ENCODE data around the gene DBN1.
A peak's percentile ranks its signal among the peaks of the same experiment; 100 is the strongest.

The DBN1 gene

DNA sequence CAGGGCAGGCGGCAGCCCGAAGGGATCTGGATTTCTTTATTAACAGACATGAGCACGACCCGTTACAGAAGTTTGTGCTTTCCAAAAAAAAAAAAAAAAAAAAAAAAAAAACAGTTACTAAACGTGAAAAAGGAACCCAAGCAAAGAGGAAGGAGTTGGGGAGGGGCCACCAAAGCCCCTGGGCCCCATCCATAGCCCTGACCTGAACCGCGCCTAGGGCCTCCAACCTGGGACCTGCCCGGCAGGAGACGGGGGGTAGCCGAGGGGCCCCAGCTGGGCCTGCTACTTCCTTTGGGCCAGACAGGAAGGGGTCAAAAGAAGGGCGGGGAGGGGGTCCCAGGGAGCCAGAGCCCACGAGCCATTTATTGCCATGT, 16.9 kb downstream of the DBN1 start:
- peaks cover 20% of the 10 kb centered on the region for H3K4me1 ChIP-seq (ENCODE audit: control insufficient read depth, insufficient read depth, low read length, poor library complexity, severe bottlenecking)
- H3K27ac ChIP-seq (ENCODE audit: insufficient read depth, low read length, poor library complexity, severe bottlenecking) = no peak overlapping the region
- no peaks in the 10 kb centered on the region for H3K36me3 ChIP-seq (ENCODE audit: control insufficient read depth, insufficient read depth, low read length)
- DNase-seq = no peak
- no peaks in the 10 kb centered on the region for H3K27me3 ChIP-seq (replicated peaks; ENCODE audit: control insufficient read depth, insufficient read depth, low read length, poor library complexity, severe bottlenecking)
- no peaks in the 10 kb centered on the region for H3K9me3 ChIP-seq (ENCODE audit: control insufficient read depth, low read length)
- H3K4me3 ChIP-seq (ENCODE audit: insufficient read depth, low read depth, low read length, poor library complexity, severe bottlenecking) = no peak overlapping the region

DNA sequence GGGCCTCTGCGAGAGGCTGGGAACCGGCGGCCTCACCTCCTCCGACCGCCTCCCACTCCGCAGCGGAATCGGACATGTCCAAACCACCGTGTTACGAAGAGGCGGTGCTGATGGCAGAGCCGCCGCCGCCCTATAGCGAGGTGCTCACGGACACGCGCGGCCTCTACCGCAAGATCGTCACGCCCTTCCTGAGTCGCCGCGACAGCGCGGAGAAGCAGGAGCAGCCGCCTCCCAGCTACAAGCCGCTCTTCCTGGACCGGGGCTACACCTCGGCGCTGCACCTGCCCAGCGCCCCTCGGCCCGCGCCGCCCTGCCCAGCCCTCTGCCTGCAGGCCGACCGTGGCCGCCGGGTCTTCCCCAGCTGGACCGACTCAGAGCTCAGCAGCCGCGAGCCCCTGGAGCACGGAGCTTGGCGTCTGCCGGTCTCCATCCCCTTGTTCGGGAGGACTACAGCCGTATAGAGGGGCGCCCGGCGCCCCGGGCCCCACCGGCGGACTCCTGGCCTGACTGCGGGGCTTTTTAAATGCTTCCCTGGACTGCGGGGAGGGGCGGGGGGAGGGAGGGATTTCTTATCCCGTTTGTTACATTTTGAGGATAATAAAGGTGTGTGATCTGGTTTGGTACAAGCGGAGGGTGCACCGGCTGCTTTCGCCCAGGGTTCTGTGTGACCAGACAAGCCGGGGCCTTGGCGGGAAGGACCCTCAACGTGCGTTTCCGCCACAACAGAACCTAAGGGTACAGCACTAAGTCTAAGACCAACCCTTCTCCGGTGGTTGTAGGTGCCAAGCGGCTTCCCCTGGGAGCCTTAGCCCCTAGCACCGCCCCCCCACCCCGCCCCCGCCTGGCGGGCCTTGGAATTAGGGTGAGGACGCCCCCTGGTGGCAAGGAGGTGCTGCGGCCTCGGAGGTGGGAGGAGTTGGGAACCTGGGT, 17.5 kb downstream of the DBN1 start:
- peak; percentile 87 to 93 (median 92) for DNase-seq
- Histone ChIP-seq H3K4me3 (ENCODE audit: insufficient read depth, low read depth, low read length, poor library complexity, severe bottlenecking) (peak overlapping the region; percentile 68), H3K36me3 (ENCODE audit: control insufficient read depth, insufficient read depth, low read length) (no peaks in the 10 kb centered on the region), H3K4me1 (ENCODE audit: control insufficient read depth, insufficient read depth, low read length, poor library complexity, severe bottlenecking) (peaks cover 20% of the 10 kb centered on the region), H3K27me3 (replicated peaks; ENCODE audit: control insufficient read depth, insufficient read depth, low read length, poor library complexity, severe bottlenecking) (no peaks in the 10 kb centered on the region), H3K9me3 (ENCODE audit: control insufficient read depth, low read length) (no peaks in the 10 kb centered on the region), H3K27ac (ENCODE audit: insufficient read depth, low read length, poor library complexity, severe bottlenecking) (peak overlapping the region; percentile 93)

DNA sequence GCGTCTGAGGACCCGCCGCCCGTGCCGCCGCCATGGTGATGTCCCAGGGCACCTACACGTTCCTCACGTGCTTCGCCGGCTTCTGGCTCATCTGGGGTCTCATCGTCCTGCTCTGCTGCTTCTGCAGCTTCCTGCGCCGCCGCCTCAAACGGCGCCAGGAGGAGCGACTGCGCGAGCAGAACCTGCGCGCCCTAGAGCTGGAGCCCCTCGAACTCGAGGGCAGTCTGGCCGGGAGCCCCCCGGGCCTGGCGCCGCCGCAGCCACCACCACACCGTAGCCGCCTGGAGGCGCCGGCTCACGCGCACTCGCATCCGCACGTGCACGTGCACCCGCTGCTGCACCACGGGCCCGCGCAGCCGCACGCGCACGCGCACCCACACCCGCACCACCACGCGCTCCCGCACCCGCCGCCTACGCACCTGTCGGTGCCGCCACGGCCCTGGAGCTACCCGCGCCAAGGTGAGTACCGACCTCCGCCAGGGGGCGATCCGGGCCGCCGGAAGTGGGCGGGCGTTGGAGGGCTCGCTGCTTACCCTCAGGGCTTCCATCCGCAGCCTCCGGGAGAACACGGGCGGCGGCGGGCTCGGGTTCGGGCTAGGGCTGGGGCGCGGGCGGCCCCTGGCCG, 18.3 kb downstream of the DBN1 start:
- H3K27me3 ChIP-seq (replicated peaks; ENCODE audit: control insufficient read depth, insufficient read depth, low read length, poor library complexity, severe bottlenecking) = no peaks in the 10 kb centered on the region
- H3K27ac ChIP-seq (ENCODE audit: insufficient read depth, low read length, poor library complexity, severe bottlenecking) = peak overlapping the region; percentile 93
- peaks cover 20% of the 10 kb centered on the region for H3K4me1 ChIP-seq (ENCODE audit: control insufficient read depth, insufficient read depth, low read length, poor library complexity, severe bottlenecking)
- H3K4me3 ChIP-seq (ENCODE audit: insufficient read depth, low read depth, low read length, poor library complexity, severe bottlenecking) = peak overlapping the region; percentile 68
- peak; percentile 87 to 88 (median 88) for DNase-seq
- H3K36me3 ChIP-seq (ENCODE audit: control insufficient read depth, insufficient read depth, low read length) = no peaks in the 10 kb centered on the region
- no peaks in the 10 kb centered on the region for H3K9me3 ChIP-seq (ENCODE audit: control insufficient read depth, low read length)

DNA sequence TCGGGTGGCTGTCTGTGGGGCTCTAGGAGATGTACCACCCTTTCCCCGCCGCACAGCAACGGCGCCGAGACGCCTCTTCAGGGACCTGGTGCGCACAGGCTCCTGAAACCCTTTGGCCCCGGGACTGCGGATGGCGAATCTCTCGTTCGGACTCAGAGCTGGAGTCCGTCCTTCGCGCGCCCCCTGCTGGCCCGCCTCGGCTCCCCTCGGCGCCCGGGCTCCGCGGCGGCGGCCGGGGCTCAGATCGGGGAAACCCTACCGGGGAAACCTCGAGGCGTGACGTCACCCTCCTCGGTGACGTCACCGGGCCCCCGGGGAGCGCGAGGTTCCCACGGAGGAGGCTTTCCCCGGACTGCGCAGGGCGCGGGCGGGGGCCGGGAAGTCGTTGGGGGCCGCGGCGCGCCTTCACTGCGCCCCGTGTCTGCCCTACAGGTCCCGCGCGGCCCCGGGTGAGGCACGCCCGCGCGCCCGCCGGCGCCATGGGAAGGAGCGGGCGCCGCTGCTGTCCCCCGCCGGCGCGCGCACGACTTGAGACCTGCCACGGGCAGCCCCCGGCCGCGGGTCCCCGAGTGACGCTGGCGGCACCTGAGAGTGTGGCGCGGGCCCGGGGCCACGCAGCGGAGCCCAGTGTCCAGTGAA, 18.9 kb downstream of the DBN1 start:
- Histone ChIP-seq H3K36me3 (ENCODE audit: control insufficient read depth, insufficient read depth, low read length) (no peaks in the 10 kb centered on the region), H3K4me1 (ENCODE audit: control insufficient read depth, insufficient read depth, low read length, poor library complexity, severe bottlenecking) (peaks cover 20% of the 10 kb centered on the region), H3K27ac (ENCODE audit: insufficient read depth, low read length, poor library complexity, severe bottlenecking) (peak overlapping the region; percentile 93), H3K27me3 (replicated peaks; ENCODE audit: control insufficient read depth, insufficient read depth, low read length, poor library complexity, severe bottlenecking) (no peaks in the 10 kb centered on the region), H3K9me3 (ENCODE audit: control insufficient read depth, low read length) (no peaks in the 10 kb centered on the region), H3K4me3 (ENCODE audit: insufficient read depth, low read depth, low read length, poor library complexity, severe bottlenecking) (peak overlapping the region; percentile 68)
- DNase-seq = peak; percentile 94 to 98 (median 94)

DNA sequence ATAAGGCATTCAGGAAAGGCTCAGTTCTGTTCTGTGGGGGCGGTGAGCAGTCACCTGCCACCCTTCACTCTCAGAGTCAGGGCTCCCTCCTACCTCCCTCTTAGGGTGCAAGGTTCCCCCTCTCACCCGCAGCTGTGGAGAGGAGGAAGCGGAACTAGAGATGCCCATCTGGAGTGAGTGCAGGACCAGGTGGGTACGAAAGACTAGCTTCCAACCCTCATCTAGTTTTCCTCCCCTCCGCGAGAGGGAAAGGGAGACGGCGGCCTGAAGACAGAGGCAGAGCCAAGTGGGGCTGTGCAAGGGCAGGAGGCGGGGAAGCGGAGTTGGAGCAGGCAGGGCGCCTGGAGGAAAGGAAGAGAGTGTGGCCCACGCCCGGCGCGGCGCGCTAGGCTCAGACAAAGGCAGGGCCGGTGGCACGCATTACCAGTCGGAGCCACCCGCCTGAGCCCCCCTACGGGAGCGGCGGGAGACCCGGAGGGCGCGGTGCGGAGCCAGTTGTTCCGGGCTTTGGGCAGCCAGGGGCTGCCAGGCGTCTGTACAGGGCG, 19.5 kb downstream of the DBN1 start:
- Histone ChIP-seq H3K4me1 (ENCODE audit: control insufficient read depth, insufficient read depth, low read length, poor library complexity, severe bottlenecking) (peaks cover 20% of the 10 kb centered on the region), H3K36me3 (ENCODE audit: control insufficient read depth, insufficient read depth, low read length) (no peaks in the 10 kb centered on the region), H3K9me3 (ENCODE audit: control insufficient read depth, low read length) (no peaks in the 10 kb centered on the region), H3K4me3 (ENCODE audit: insufficient read depth, low read depth, low read length, poor library complexity, severe bottlenecking) (peak overlapping the region; percentile 44), H3K27ac (ENCODE audit: insufficient read depth, low read length, poor library complexity, severe bottlenecking) (peak overlapping the region; percentile 93), H3K27me3 (replicated peaks; ENCODE audit: control insufficient read depth, insufficient read depth, low read length, poor library complexity, severe bottlenecking) (no peaks in the 10 kb centered on the region)
- no peak for DNase-seq

DNA sequence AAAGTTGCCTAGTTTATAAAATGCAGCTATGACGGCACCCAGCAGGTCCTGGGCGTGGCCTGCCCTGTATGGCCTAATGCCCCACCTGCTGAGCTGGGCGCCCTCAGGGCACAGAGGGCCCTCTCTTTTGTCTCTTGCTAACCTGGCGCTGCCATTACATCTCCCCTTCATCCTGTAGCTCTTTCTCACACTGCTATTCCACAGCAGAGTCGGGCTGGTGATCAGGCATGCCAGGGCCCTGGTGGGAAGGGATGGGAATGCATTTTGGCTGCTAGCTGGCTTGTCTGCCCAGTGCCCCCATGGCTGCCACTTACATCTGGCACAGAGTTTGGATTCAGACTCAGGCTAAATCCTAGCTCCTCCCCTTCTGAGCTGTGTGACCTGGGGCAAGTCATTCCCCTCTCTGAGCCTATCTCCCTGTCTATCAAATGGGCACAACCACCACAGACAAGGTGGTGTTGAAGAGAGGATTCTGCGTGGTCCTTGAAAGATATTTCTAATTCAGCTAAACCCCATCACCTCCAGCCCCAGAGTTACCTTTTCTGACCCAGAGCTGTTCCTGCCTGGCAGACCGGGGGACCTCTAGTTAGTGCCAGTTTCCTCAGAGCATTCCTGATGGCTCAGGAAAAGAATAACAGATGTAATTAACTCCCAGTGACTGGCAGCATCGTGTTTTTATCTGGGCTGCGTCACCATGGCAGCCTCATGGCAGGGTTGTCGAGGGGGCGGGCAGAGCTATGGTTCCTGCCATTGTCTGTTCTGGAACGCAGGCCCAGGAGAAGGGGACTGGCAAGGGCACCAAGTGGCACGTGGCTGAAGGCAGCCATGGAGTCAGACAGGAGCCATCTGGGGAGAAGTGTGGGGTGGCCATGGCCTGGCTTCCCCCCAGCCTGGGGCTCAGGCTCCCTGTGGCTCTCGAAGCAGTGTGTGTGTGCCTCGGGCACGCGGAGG, 20.5 kb downstream of the DBN1 start:
- H3K36me3 ChIP-seq (ENCODE audit: control insufficient read depth, insufficient read depth, low read length) = no peaks in the 10 kb centered on the region
- DNase-seq = no peak
- H3K4me3 ChIP-seq (ENCODE audit: insufficient read depth, low read depth, low read length, poor library complexity, severe bottlenecking) = no peak overlapping the region
- H3K9me3 ChIP-seq (ENCODE audit: control insufficient read depth, low read length) = no peaks in the 10 kb centered on the region
- H3K4me1 ChIP-seq (ENCODE audit: control insufficient read depth, insufficient read depth, low read length, poor library complexity, severe bottlenecking) = peaks cover 28% of the 10 kb centered on the region
- no peak overlapping the region for H3K27ac ChIP-seq (ENCODE audit: insufficient read depth, low read length, poor library complexity, severe bottlenecking)
- no peaks in the 10 kb centered on the region for H3K27me3 ChIP-seq (replicated peaks; ENCODE audit: control insufficient read depth, insufficient read depth, low read length, poor library complexity, severe bottlenecking)

DNA sequence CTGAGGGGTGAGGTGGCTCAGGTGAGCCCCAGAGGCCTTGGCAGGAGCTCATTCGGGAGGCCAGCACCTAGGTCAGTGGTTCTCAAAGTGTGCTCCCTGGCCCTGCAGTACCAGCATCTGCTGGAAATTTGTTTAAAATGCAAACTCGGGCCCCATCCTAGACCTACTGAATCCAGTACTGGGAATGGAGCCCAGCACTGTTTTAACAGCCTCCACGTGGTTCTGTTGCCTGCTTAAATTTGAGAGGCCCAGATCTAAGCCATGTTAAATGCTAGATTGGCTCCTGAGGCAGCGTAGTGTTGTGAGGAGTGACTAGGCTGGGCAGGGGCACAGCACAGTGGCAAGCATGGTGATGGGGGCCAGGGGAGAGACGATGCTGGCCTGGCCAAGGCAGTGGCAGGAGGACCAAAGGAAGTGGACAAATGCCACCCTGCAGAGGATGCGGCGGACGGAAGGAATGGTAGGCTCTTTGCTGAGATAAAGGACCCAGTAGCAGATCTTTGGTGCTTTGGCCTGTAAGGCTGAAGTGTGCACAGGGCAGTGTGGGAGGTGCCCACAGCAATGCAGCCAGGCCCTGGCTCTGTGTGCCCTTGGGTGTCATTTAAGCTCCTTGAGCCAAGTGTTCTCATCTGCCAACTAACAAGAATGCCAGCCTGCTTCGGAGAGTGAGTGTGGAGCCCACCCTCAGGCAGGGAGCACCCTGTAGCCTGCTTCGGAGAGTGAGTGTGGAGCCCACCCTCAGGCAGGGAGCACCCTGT, 22.6 kb downstream of the DBN1 start:
- Histone ChIP-seq H3K4me1 (ENCODE audit: control insufficient read depth, insufficient read depth, low read length, poor library complexity, severe bottlenecking) (peaks cover 35% of the 10 kb centered on the region), H3K36me3 (ENCODE audit: control insufficient read depth, insufficient read depth, low read length) (no peaks in the 10 kb centered on the region), H3K27ac (ENCODE audit: insufficient read depth, low read length, poor library complexity, severe bottlenecking) (no peak overlapping the region), H3K27me3 (replicated peaks; ENCODE audit: control insufficient read depth, insufficient read depth, low read length, poor library complexity, severe bottlenecking) (no peaks in the 10 kb centered on the region), H3K9me3 (ENCODE audit: control insufficient read depth, low read length) (no peaks in the 10 kb centered on the region), H3K4me3 (ENCODE audit: insufficient read depth, low read depth, low read length, poor library complexity, severe bottlenecking) (no peak overlapping the region)
- DNase-seq = no peak

DNA sequence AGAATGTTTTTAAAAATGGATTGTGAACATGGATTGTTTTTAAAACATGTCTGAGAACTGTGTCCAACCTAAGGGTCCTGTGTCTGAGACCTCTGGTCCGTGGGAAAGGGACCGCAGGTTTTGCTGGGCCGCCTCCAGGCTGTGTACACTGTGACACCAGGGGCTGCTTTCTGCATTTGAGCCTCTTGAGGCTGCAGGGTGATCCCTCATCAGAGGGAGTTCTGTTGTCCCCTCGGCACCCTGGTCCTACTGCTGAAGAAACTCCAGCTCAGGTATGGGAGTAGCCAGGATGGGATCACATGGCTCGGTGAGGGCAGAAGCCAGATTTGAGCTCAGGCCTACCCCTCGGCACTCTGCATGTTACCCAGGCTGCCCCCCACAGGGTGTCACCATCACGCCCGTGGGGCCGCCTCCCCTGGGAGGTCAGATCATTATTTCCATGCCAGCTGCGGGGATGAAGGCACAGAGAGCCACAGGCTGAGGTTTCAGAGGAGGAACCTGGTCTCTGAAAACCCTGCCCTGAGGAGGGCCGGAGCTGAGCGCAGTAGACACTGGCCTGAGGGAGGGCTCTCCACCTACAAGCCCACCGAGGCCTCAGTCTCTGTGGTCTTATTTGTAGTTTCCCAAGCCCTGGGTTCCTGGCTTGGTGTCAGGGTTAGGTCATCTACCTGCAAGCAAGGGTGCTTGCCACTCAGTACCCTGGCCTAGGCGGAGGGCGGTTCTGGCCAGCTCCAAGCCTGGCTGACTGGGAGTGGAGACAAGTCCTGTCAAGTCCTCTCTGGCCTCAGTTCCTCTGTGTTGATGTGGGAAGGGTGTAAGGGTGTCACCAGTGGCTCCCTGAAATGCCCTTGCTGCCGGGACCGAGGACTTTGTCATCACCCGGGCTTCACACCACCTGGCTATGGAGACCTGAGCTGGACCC, 24.0 kb downstream of the DBN1 start:
- no peak overlapping the region for H3K27ac ChIP-seq (ENCODE audit: insufficient read depth, low read length, poor library complexity, severe bottlenecking)

More for the DNA sequence above, 24.0 kb downstream of the DBN1 start:
- Histone ChIP-seq H3K4me3 (ENCODE audit: insufficient read depth, low read depth, low read length, poor library complexity, severe bottlenecking) (no peak overlapping the region), H3K27me3 (replicated peaks; ENCODE audit: control insufficient read depth, insufficient read depth, low read length, poor library complexity, severe bottlenecking) (no peaks in the 10 kb centered on the region), H3K4me1 (ENCODE audit: control insufficient read depth, insufficient read depth, low read length, poor library complexity, severe bottlenecking) (peaks cover 40% of the 10 kb centered on the region), H3K9me3 (ENCODE audit: control insufficient read depth, low read length) (no peaks in the 10 kb centered on the region), H3K36me3 (ENCODE audit: control insufficient read depth, insufficient read depth, low read length) (no peaks in the 10 kb centered on the region)
- no peak for DNase-seq

Measured in effector memory CD4-positive, alpha-beta T cell (primary cell).